HEK293T (cell line): Measurements from ENCODE around the gene VPS18.

Source experiments
- BHLHE40 ChIP-seq: fragments of 450-650 bp; IDR thresholded peaks from 2 replicates; pipeline ENCODE4 v1.6.1; 2016; ENCODE audit warnings: mild to moderate bottlenecking, moderate library complexity, borderline replicate concordance
- FOXK2 ChIP-seq: fragments of 450-650 bp; IDR thresholded peaks from 2 replicates; pipeline ENCODE4 v1.6.1; 2016; ENCODE audit warnings: mild to moderate bottlenecking
- FOXM1 ChIP-seq: fragments of 450-650 bp; IDR thresholded peaks from 2 replicates; pipeline ENCODE4 v1.6.1; 2017; ENCODE audit warnings: mild to moderate bottlenecking, borderline replicate concordance
- NFRKB ChIP-seq: fragments of 450-650 bp; IDR thresholded peaks from 2 replicates; pipeline ENCODE4 v1.6.1; 2016; ENCODE audit warnings: mild to moderate bottlenecking, moderate library complexity
- PKNOX1 ChIP-seq: fragments of 450-650 bp; IDR thresholded peaks from 2 replicates; pipeline ENCODE4 v1.6.1; 2016
- SP1 ChIP-seq: fragments of 450-650 bp; IDR thresholded peaks from 2 replicates; pipeline ENCODE4 v1.6.1; 2017
- SUZ12 ChIP-seq: fragments of 450-650 bp; IDR thresholded peaks from 2 replicates; pipeline ENCODE4 v1.6.1; 2016; ENCODE audit warnings: mild to moderate bottlenecking
- ZNF384 ChIP-seq: fragments of 450-650 bp; IDR thresholded peaks from 2 replicates; pipeline ENCODE4 v1.6.1; 2016

DNA sequence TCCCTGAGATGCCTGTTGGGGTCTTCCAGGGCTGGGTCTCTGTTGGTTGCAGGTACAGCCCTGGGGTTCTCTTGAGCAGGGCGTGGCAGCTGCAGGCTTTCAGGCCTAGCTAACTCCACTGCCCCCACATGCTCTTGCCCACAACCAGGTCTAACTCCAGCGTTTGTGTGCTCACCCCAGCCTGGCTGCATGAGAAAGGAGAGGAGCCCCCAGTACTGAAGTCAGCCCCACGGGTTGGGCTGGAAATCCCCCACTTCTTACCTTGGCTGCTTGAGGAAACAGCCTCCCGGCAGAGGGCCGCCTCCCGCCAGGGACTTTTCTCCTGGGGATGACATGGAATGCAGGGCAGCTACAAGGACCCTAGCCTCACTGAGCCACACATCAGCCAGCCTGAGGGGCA is 18.2 kb downstream of the VPS18 start:
- TF ChIP-seq PKNOX1, result no peak
- TF ChIP-seq NFRKB, result no peak
- TF ChIP-seq ZNF384, result no peak
- TF ChIP-seq SP1, result no peak
- TF ChIP-seq FOXM1, result no peak
- no peak for TF ChIP-seq FOXK2
- no peak for TF ChIP-seq SUZ12
- no peak for TF ChIP-seq BHLHE40
